ENCODE results near the gene RIN3.
A peak's percentile ranks its signal among the peaks of the same experiment; 100 is the strongest.

Gene RIN3

GRCh38 chr14:92603309-92604242 is 90.0 kb downstream of the RIN3 start:
- H3K4me3 ChIP-seq (replicated peaks in 1 of 2; ENCODE audit: low read depth in 2 of 2, low read length in 2 of 2), result no peak overlapping the region
- TF ChIP-seq, protein P1, sequence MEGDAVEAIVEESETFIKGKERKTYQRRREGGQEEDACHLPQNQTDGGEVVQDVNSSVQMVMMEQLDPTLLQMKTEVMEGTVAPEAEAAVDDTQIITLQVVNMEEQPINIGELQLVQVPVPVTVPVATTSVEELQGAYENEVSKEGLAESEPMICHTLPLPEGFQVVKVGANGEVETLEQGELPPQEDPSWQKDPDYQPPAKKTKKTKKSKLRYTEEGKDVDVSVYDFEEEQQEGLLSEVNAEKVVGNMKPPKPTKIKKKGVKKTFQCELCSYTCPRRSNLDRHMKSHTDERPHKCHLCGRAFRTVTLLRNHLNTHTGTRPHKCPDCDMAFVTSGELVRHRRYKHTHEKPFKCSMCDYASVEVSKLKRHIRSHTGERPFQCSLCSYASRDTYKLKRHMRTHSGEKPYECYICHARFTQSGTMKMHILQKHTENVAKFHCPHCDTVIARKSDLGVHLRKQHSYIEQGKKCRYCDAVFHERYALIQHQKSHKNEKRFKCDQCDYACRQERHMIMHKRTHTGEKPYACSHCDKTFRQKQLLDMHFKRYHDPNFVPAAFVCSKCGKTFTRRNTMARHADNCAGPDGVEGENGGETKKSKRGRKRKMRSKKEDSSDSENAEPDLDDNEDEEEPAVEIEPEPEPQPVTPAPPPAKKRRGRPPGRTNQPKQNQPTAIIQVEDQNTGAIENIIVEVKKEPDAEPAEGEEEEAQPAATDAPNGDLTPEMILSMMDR (IDR thresholded peaks at IDR 0.05; ENCODE audit: low read depth, low read length), result peak; percentile 6
- DNase-seq (ENCODE audit: low read depth in 2 of 2), result peak; percentile 74 to 93

GRCh38 chr14:92605274-92605940 is 91.8 kb downstream of the RIN3 start:
- no peak for DNase-seq (ENCODE audit: low read depth in 2 of 2)
- H3K4me3 ChIP-seq (replicated peaks in 1 of 2; ENCODE audit: low read depth in 2 of 2, low read length in 2 of 2), result no peak overlapping the region
- TF ChIP-seq, protein P1 (IDR thresholded peaks at IDR 0.05; ENCODE audit: low read depth, low read length), result no peak

- TF ChIP-seq, protein P1 (IDR thresholded peaks at IDR 0.05; ENCODE audit: low read depth, low read length), result no peak
- no peak for DNase-seq (ENCODE audit: low read depth in 2 of 2)
- H3K4me3 ChIP-seq (replicated peaks in 1 of 2; ENCODE audit: low read depth in 2 of 2, low read length in 2 of 2), result no peak overlapping the region
Observed at GRCh38 chr14:92607251-92607650, 93.7 kb downstream of the RIN3 start.

DNA sequence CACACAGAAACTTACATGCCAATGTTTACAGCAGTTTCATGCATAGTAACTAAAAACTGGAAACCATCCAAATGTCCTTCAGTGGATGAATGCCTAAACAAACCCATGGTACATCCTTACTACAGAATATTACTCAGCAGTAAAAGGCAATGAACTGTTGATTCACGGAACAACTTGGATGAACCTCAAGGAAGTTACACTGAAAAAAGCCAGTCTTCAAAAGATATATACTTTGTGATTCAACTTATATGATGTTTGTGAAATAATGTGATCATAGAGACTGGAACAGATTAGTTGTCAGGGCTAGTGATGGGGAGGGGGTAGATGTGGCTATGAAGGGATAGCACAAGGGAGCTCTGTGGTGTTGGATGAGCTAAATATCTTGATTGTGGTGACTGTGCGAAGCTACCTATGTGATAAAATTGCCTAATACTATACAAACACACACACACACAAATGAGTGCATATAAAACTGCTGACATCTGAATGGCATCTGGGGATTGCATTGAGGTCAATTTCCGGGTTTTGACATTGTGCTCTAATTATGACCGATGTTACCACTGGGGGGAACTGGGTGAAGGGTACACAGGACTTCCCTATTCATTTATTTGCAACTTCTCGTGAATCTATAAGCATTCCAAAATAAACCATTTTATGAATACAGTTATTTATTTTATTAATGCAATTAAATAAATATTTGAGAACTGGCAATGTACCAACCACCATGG is 94.3 kb downstream of the RIN3 start:
- no peak overlapping the region for H3K4me3 ChIP-seq (replicated peaks in 1 of 2; ENCODE audit: low read depth in 2 of 2, low read length in 2 of 2)
- peak; percentile 92 to 95 for DNase-seq (ENCODE audit: low read depth in 2 of 2)
- TF ChIP-seq, protein P1 (IDR thresholded peaks at IDR 0.05; ENCODE audit: low read depth, low read length), result no peak

- no peak overlapping the region for H3K4me3 ChIP-seq (replicated peaks in 1 of 2; ENCODE audit: low read depth in 2 of 2, low read length in 2 of 2)
- peak in 1 of 2 donors; percentile 64 for DNase-seq (ENCODE audit: low read depth in 2 of 2)
- TF ChIP-seq, protein P1 (IDR thresholded peaks at IDR 0.05; ENCODE audit: low read depth, low read length), result no peak
Observed at GRCh38 chr14:92609955-92610354, 96.4 kb downstream of the RIN3 start.

GRCh38 chr14:92610849-92611271 is 97.3 kb downstream of the RIN3 start:
- DNase-seq (ENCODE audit: low read depth in 2 of 2), result no peak
- TF ChIP-seq, protein P1 (IDR thresholded peaks at IDR 0.05; ENCODE audit: low read depth, low read length), result no peak
- H3K4me3 ChIP-seq (replicated peaks in 1 of 2; ENCODE audit: low read depth in 2 of 2, low read length in 2 of 2), result no peak overlapping the region

All from cardiac fibroblast (primary cell).